Tibial artery (tissue), 4 donors: Measurements from ENCODE around the gene WWP2.
"Not testable (repeated sequence)": the region's sequence is repeated elsewhere in the genome, so short reads cannot be mapped to it uniquely, and the experiment has no call there.

ENCODE experiments used
- DNase-seq, 2 donors: peaks; one replicate each; pipeline ENCODE4 v3.0.0-alpha.2; 2019
- H3K27ac ChIP-seq, 2 donors: fragments of 200-600 bp; sonication (generic) in 1 of 2; 1 replicate in 1 of 2; 2 replicates in 1 of 2; pipeline ENCODE4 v1.5.1; 2018 to 2019; ENCODE audit warnings: mild to moderate bottlenecking in 1 of 2
- H3K27me3 ChIP-seq, 2 donors: fragments of 200-600 bp; sonication (generic) in 1 of 2; one replicate each; pipeline versions ENCODE4 v1.5.1 to v1.6.0; 2016 to 2019
- H3K36me3 ChIP-seq, 3 donors: fragments of 200-600 bp; sonication (generic) in 2 of 3; one replicate each; pipeline ENCODE4 v1.5.1; 2016 to 2019; ENCODE audit warnings: mild to moderate bottlenecking in 2 of 3
- H3K4me1 ChIP-seq, 4 donors: fragments of 200-600 bp; sonication (generic) in 2 of 4; 1 replicate in 3 of 4; 2 replicates in 1 of 4; pipeline ENCODE4 v1.5.1; 2016 to 2019
- H3K4me3 ChIP-seq, 2 donors: fragments of 200-600 bp; sonication (generic) in 1 of 2; 1 replicate in 1 of 2; 2 replicates in 1 of 2; pipeline ENCODE4 v1.5.1; 2018 to 2019; ENCODE audit warnings: mild to moderate bottlenecking in 2 of 2
- H3K9me3 ChIP-seq, 3 donors: fragments of 200-600 bp; sonication (generic) in 1 of 3; one replicate each; pipeline ENCODE4 v1.5.1; 2016 to 2019
- CTCF ChIP-seq, 2 experiments: fragments of 200-600 bp in 1 of 2; fragments of 450-650 bp in 1 of 2; IDR thresholded peaks; one replicate each; pipeline ENCODE4 v1.5.1; 2017 to 2019; ENCODE audit warnings: antibody characterized with exemption in 2 of 2, mild to moderate bottlenecking in 1 of 2, moderate library complexity in 1 of 2
- intact Hi-C: fragments of 100-400 bp; cut with DNase I; formaldehyde crosslinking; loops from one replicate; pipeline ENCODE4 v1.15.0; 2023; ENCODE audit warnings: low total_unique reads

Gene WWP2

GRCh38 chr16:69727916-69728270 is 34.2 kb upstream of the WWP2 start:
- Histone ChIP-seq H3K27me3 (no peaks in the 10 kb centered on the region), H3K4me1 (peaks cover 0 to 38% (median 14%) of the 10 kb centered on the region in 4 donors), H3K4me3 (no peak overlapping the region), H3K36me3 (no peaks in the 10 kb centered on the region), H3K9me3 (no peaks in the 10 kb centered on the region), H3K27ac (peak overlapping the region; percentile 83 to 84)
- intact Hi-C loops: no loop called here
- no peak for TF ChIP-seq CTCF (IDR thresholded peaks at IDR 0.05)
- no peak for DNase-seq

GRCh38 chr16:69729030-69729429 is 33.1 kb upstream of the WWP2 start:
- intact Hi-C loops, DNase-seq, H3K9me3 ChIP-seq, H3K27me3 ChIP-seq, H3K36me3 ChIP-seq, H3K4me3 ChIP-seq: not testable (repeated sequence)
- H3K4me1 ChIP-seq: peaks cover 0 to 37% (median 14%) of the 10 kb centered on the region in 4 donors
- H3K27ac ChIP-seq: peak overlapping the region in 1 of 2 donors; percentile 84

- H3K36me3 ChIP-seq, intact Hi-C loops, H3K4me3 ChIP-seq, H3K9me3 ChIP-seq, H3K27me3 ChIP-seq, DNase-seq, H3K27ac ChIP-seq: not testable (repeated sequence)
- peaks cover 0 to 17% (median 8%) of the 10 kb centered on the region in 4 donors for H3K4me1 ChIP-seq
These were observed 30.9 kb upstream of the WWP2 start for GRCh38 chr16:69731280-69731679.

- no peaks in the 10 kb centered on the region for H3K9me3 ChIP-seq
- peaks cover 0 to 14% (median 5%) of the 10 kb centered on the region in 4 donors for H3K4me1 ChIP-seq
- TF ChIP-seq CTCF (IDR thresholded peaks at IDR 0.05): no peak
- intact Hi-C loops: no loop called here
- no peaks in the 10 kb centered on the region for H3K27me3 ChIP-seq
- H3K4me3 ChIP-seq: no peak overlapping the region
- no peak overlapping the region for H3K27ac ChIP-seq
- no peaks in the 10 kb centered on the region for H3K36me3 ChIP-seq
- no peak for DNase-seq
These were observed 30.0 kb upstream of the WWP2 start for GRCh38 chr16:69732101-69732500.

- H3K4me3 ChIP-seq: no peak overlapping the region
- peak overlapping the region in 1 of 2 donors; percentile 10 for H3K27ac ChIP-seq
- TF ChIP-seq CTCF (IDR thresholded peaks at IDR 0.05): no peak
- H3K27me3 ChIP-seq: no peaks in the 10 kb centered on the region
- intact Hi-C loops: no loop called here
- no peaks in the 10 kb centered on the region for H3K9me3 ChIP-seq
- no peaks in the 10 kb centered on the region for H3K4me1 ChIP-seq
- no peak for DNase-seq
- peaks cover 33 to 70% (median 53%) of the 10 kb centered on the region in 3 donors for H3K36me3 ChIP-seq
These were observed 20.6 kb upstream of the WWP2 start for GRCh38 chr16:69741519-69741918.

- H3K36me3 ChIP-seq: peaks cover 40 to 77% (median 58%) of the 10 kb centered on the region in 3 donors
- TF ChIP-seq CTCF (IDR thresholded peaks at IDR 0.05): no peak
- intact Hi-C loops: no loop called here
- H3K27ac ChIP-seq: peak overlapping the region in 1 of 2 donors; percentile 10
- no peaks in the 10 kb centered on the region for H3K4me1 ChIP-seq
- H3K4me3 ChIP-seq: no peak overlapping the region
- peak; percentile 76 to 78 for DNase-seq
- H3K27me3 ChIP-seq: no peaks in the 10 kb centered on the region
- H3K9me3 ChIP-seq: no peaks in the 10 kb centered on the region
These were observed 19.9 kb upstream of the WWP2 start for GRCh38 chr16:69741951-69742904.
